AG04450 (cell line): Measurements from ENCODE around the gene KREMEN1. TPM values are rescaled to one million over a fixed set of nuclear protein-coding genes. Genes with fewer than 3 reads are reported as not detected.

ENCODE experiments used
- CTCF ChIA-PET: fragments of 300-600, 350-600 bp; formaldehyde crosslinking; extraction: SDS; loops from one replicate; lab custom pipeline; 2022; ENCODE audit warnings: antibody characterized with exemption, inconsistent platforms; lab: Charles Lee
- POLR2A ChIA-PET: fragments of 350-600 bp; formaldehyde crosslinking; extraction: SDS; loops from one replicate; lab custom pipeline; 2021; ENCODE audit warnings: antibody characterized with exemption, inconsistent platforms; lab: Yijun Ruan, JAX
- DNase-seq: peaks from one replicate; pipeline ENCODE4 v3.0.0-alpha.2; 2011; ENCODE audit warnings: low read depth, low spot score
- H3K27ac ChIP-seq: one replicate; pipeline ENCODE4 v1.5.1; 2012; ENCODE audit warnings: low read depth, low read length, control low read depth
- H3K27me3 ChIP-seq: one replicate; pipeline ENCODE4 v1.6.0; 2012; ENCODE audit warnings: low read length; ENCODE audit not compliant: control insufficient read depth, insufficient read depth
- H3K4me3 ChIP-seq: 2 replicates; pipeline ENCODE4 v1.5.1; 2011; ENCODE audit warnings: mild to moderate bottlenecking, low read depth, low read length, control low read depth
- H3K9me3 ChIP-seq: 2 replicates; pipeline ENCODE4 v1.5.1; 2012; ENCODE audit warnings: low read length; ENCODE audit not compliant: control insufficient read depth, insufficient read depth
- CTCF ChIP-seq: IDR thresholded peaks from 2 replicates; pipeline ENCODE4 v1.5.1; 2011; ENCODE audit warnings: low read depth, low read length, control low read depth, inconsistent platforms
- polyA plus RNA-seq: library from polyadenylated mRNA; depleted of rRNA; stranded (reverse); fragments of >200 nt; gene quantifications from 2 replicates; pipeline ENCODE4 v1.2.3, GENCODE V29; 2011

The KREMEN1 gene
- polyA plus RNA-seq, 1 experiment, result 5.9 TPM

DNA sequence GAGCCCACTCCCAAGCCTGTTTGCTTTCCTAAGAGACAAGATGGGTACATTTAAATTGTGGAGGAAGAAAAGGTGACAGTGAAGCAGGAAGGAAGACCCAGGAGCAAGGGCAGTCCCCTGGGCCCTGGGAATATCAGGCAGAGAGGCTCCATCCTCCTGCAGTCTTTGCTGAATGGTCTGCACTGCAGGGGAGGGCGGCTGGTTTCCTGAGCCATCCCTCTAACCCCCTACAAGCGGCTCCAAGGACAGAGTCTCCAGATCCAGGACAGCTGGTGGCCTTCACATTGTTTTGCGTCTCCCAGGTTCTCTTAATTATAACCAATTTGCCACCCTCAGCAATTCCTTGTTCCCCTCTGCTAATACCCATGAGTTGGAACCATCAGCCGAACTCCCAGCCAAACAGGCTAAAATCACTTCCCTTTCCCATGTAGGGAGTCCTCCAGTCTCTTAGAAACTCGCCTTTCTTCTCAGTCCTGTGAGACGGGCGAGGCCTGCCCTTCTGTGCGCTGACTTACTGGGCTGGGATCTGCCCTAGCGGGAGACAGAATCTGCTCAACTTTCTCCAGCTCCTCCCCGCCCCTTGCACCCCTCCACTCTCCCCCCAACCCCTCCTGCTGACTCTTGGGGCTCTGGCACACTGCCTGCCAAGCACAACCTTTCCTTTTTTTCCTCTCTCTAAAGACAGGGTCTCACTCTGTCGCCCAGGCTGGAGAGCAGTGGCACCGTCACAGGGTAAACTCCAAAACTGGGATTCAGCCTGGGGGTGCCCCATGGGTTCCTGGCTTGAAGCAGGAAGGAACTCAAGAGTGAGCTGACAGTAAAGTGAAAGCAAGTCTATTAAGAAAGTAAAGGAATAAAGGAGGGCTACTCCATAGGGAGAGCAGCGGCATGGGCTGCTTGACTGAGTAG, 79.5 kb downstream of the KREMEN1 start:
- no peak for TF ChIP-seq CTCF
- H3K27me3 ChIP-seq, result peaks cover under 1% of the 10 kb centered on the region
- ChIA-PET POLR2A (no interaction called here), CTCF (interaction anchor here (0.6 to 2.7 kb wide), 7 partner anchors 11 to 382 kb away, joined by 3 to 26 read pairs (median 11); no protein-coding TSS in a partner anchor)
- no peak overlapping the region for H3K27ac ChIP-seq
- no peaks in the 10 kb centered on the region for H3K9me3 ChIP-seq
- no peak overlapping the region for H3K4me3 ChIP-seq
- DNase-seq, result no peak

GRCh38 chr22:29152954-29153719, 80.3 kb downstream of the KREMEN1 start:
- CTCF ChIA-PET, result interaction anchor here (0.6 to 2.7 kb wide), 29 partner anchors 9 to 553 kb away, joined by 3 to 42 read pairs (median 6); partner anchors contain the start of genes EMID1 and KREMEN1
- POLR2A ChIA-PET, result no interaction called here
- no peak for DNase-seq

DNA sequence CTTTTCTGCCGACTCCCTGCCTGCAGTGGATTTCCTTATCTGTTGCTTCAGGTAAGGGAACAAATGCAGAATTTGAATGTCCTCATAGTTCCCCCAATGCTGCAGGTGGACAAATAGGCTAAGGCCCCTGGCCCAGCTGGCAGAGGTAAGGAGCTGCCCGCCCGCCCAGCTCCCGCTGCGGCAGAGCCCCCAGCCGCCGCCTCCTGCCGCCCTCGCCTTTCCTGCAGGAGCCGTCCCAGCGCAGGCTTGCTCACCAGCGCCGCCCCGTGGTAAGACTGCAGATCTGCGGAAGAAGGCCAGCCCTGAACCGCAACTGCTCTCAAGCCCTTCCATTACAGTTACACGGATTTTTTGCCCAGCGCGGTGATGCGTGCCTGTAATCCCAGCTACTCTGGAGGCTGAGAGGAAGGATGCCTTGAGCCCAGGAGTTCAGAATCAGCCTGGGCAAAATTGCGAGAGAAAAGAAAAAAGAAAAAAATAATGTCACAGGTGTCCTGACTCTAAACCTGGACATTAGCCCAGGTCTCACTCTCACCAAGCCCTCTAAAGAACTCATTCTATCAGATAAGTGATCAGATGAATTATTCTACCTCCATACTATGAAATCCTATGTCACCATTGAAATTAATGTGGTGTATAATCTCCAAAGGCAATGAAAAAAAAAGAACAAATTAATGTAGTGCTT, 81.7 kb downstream of the KREMEN1 start:
- ChIA-PET CTCF (interaction anchor here (0.6 to 2.7 kb wide), 55 partner anchors 8 to 554 kb away, joined by 3 to 42 read pairs (median 4); partner anchors contain the start of genes EMID1, KREMEN1 and ZNRF3), POLR2A (no interaction called here)
- H3K27ac ChIP-seq, result no peak overlapping the region
- peak; percentile 15 for DNase-seq
- H3K9me3 ChIP-seq, result no peaks in the 10 kb centered on the region
- peak overlapping the region; percentile 25; the same call in 1 of the 2 replicates for H3K4me3 ChIP-seq
- TF ChIP-seq CTCF, result peak; percentile 93
- no peaks in the 10 kb centered on the region for H3K27me3 ChIP-seq

More at GRCh38 chr22:29152954-29153719, 80.3 kb downstream of the KREMEN1 start:
- no peak for TF ChIP-seq CTCF
- Histone ChIP-seq H3K9me3 (no peaks in the 10 kb centered on the region), H3K27ac (no peak overlapping the region), H3K27me3 (no peaks in the 10 kb centered on the region), H3K4me3 (no peak overlapping the region)

DNA sequence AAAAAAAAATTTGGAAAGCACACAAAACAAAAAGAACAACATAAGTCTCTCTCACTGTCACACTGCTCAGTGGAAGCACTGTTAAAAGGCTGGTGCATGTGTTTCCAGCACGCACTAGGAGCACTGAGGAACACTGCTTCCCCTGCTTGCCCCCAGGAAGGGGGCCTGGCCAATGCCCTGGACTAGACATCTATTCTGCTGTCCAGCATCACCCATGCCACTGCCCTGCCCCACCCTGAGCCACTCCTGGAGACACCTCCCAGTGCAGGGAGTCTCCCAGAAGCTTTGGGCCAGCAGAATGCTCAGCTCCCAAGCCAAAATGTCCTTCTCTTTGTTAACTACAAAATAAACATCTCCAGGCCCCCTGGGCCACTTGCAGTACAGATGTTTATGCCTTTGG, 83.1 kb downstream of the KREMEN1 start:
- CTCF ChIA-PET, result interaction anchor here (0.7 to 2.6 kb wide), 2 partner anchors 90 to 767 kb away, joined by 3 to 14 read pairs; no protein-coding TSS in a partner anchor
- DNase-seq, result no peak
- POLR2A ChIA-PET, result no interaction called here
- Histone ChIP-seq H3K4me3 (no peak overlapping the region), H3K27me3 (peaks cover 3% of the 10 kb centered on the region), H3K27ac (no peak overlapping the region), H3K9me3 (no peaks in the 10 kb centered on the region)
- TF ChIP-seq CTCF, result no peak
